GM12892 (cell line): ENCODE data around the gene NAT16.

Experiments
- POLR2A ChIP-seq: IDR thresholded peaks from 2 replicates; pipeline ENCODE4 v1.6.1; 2011; ENCODE audit warnings: low read depth, low read length, control low read depth
- POLR2AphosphoS5 ChIP-seq: IDR thresholded peaks from 2 replicates; pipeline ENCODE4 v1.6.1; 2011; ENCODE audit warnings: low read depth, low read length, control low read depth

GRCh38 chr7:101222275-101222830, 42.3 kb upstream of the NAT16 start:
- no peak for TF ChIP-seq POLR2AphosphoS5
- TF ChIP-seq POLR2A = no peak
